Lung (tissue), 12 donors: ENCODE measurements around the gene C3orf70. TPM values are rescaled to one million over a fixed set of nuclear protein-coding genes. Genes with fewer than 3 reads are reported as not detected.

Source experiments
- ATAC-seq: fragments of 200-7000 bp; cut with Tn5 transposase; one replicate; pipeline ENCODE4 v1.9.1; 2020; ENCODE audit warnings: moderate number of reproducible peaks; ENCODE audit not compliant: insufficient read depth, low FRiP score
- DNase-seq, 3 donors: peaks; one replicate each; pipeline ENCODE4 v3.0.0-alpha.2; 2013 to 2017
- H3K27ac ChIP-seq, 2 donors: one replicate each; pipeline ENCODE4 v1.5.1; 2013; ENCODE audit warnings: mild to moderate bottlenecking in 2 of 2, moderate library complexity in 2 of 2, control low read depth in 1 of 2, inconsistent platforms in 1 of 2, low read depth in 1 of 2, low read length in 1 of 2
- H3K27me3 ChIP-seq, 3 donors: one replicate each; pipeline ENCODE4 v1.5.1; 2013; ENCODE audit warnings: low read length in 2 of 3; ENCODE audit not compliant: control insufficient read depth in 3 of 3, insufficient read depth in 3 of 3
- H3K36me3 ChIP-seq, 4 donors: one replicate each; pipeline ENCODE4 v1.5.1; 2013; ENCODE audit warnings: low read length in 4 of 4, mild to moderate bottlenecking in 1 of 4, moderate library complexity in 1 of 4; ENCODE audit not compliant: control insufficient read depth in 4 of 4, insufficient read depth in 4 of 4
- H3K4me1 ChIP-seq, 5 donors: one replicate each; pipeline ENCODE4 v1.5.1; 2013; ENCODE audit warnings: low read length in 5 of 5, mild to moderate bottlenecking in 2 of 5, moderate library complexity in 1 of 5; ENCODE audit not compliant: control insufficient read depth in 5 of 5, insufficient read depth in 5 of 5
- H3K4me3 ChIP-seq: one replicate; pipeline ENCODE4 v1.5.1; 2013; ENCODE audit warnings: mild to moderate bottlenecking, control low read depth, moderate library complexity
- H3K9ac ChIP-seq, 2 donors: one replicate each; pipeline ENCODE4 v1.5.1; 2013; ENCODE audit warnings: low read length in 2 of 2, control low read depth in 1 of 2; ENCODE audit not compliant: insufficient read depth in 1 of 2
- H3K9me3 ChIP-seq, 4 donors: one replicate each; pipeline ENCODE4 v1.5.1; 2013; ENCODE audit warnings: low read length in 3 of 4, mild to moderate bottlenecking in 1 of 4, moderate library complexity in 1 of 4; ENCODE audit not compliant: control insufficient read depth in 4 of 4, insufficient read depth in 3 of 4
- WGBS, 2 donors: extraction: QIAGEN DNeasy Blood & Tissue Kit; methylation state at CpG; one replicate each; pipeline ENCODE4 v1.1.7; 2013; 5-methylcytosine and 5-hydroxymethylcytosine counted together
- polyA plus RNA-seq, 2 donors: library from polyadenylated mRNA; stranded (reverse); fragments of 200-250 nt; gene quantifications; one replicate each; pipeline ENCODE4 v1.2.1, GENCODE V29; 2013
- total RNA-seq, 2 donors: library from RNA; depleted of rRNA in 1 of 2; stranded (reverse); fragments of >200 nt in 1 of 2; gene quantifications; one replicate each; pipeline ENCODE4 v1.2.1, GENCODE V29; 2014 to 2021
- TF ChIP-seq, protein P1 (sequence below): IDR thresholded peaks from 2 replicates; pipeline ENCODE4 v1.5.1; 2012; ENCODE audit warnings: mild to moderate bottlenecking; ENCODE audit errors: control extremely low read depth, extremely low read depth
- donor health status: control.
- donor health status: control.
- donor health status: Bipolar disorder and iron deficiency.
- donor health status: healthy.
- donor health status: DM: yes; HTN: yes; CAD: no.

C3orf70 gene
- total and polyA plus RNA-seq, 4 donors, result 0.45 to 4.9 (median 1.8) TPM

DNA sequence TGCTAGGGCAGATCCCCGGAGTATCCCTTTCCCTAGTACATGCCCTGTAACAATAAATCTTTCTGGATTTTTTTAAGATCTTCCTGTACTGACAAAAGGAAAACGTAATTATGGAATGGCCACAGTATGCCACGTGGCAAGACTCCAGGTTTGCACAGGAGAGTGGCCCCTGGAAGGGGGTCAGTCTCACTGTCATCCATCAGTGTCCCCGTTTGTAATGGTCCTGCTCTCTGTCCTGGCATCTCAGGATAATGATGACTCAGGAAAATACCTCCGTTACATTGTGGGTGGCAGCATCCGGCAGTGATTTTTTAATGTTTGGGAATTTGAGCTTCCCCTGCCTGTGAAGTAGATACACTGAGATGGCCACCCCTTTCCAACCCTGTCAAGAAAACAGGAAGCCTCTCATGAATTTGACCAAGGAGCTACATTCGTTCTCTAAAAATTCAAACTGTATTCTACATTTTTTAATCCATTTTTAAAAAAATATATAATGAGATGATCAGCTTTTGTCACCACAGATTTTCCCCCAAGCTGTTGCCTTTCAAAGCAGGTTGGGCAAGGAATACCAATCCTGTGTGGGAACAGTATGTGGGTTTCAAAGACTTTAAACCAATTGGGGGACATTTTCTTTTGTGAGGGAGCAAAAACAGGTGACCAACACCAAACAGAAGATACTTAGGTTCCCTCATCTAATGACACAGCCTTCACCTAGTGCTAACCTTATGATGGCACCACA lies 110.4 kb downstream of the C3orf70 start:
- Histone ChIP-seq H3K27ac (no peak overlapping the region), H3K4me1 (peaks cover 0 to 10% (median 6%) of the 10 kb centered on the region in 5 donors), H3K27me3 (no peaks in the 10 kb centered on the region), H3K9me3 (peaks cover 0 to 2% (median 0%) of the 10 kb centered on the region in 4 donors), H3K36me3 (peaks cover 0 to 2% (median 0%) of the 10 kb centered on the region in 4 donors), H3K9ac (no peak overlapping the region), H3K4me3 (no peak overlapping the region)
- 72 to 84% methylated on average over 7 of the region's 7 CpGs for WGBS, 2 donors
- TF ChIP-seq, protein P1, sequence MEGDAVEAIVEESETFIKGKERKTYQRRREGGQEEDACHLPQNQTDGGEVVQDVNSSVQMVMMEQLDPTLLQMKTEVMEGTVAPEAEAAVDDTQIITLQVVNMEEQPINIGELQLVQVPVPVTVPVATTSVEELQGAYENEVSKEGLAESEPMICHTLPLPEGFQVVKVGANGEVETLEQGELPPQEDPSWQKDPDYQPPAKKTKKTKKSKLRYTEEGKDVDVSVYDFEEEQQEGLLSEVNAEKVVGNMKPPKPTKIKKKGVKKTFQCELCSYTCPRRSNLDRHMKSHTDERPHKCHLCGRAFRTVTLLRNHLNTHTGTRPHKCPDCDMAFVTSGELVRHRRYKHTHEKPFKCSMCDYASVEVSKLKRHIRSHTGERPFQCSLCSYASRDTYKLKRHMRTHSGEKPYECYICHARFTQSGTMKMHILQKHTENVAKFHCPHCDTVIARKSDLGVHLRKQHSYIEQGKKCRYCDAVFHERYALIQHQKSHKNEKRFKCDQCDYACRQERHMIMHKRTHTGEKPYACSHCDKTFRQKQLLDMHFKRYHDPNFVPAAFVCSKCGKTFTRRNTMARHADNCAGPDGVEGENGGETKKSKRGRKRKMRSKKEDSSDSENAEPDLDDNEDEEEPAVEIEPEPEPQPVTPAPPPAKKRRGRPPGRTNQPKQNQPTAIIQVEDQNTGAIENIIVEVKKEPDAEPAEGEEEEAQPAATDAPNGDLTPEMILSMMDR, result no peak
- ATAC-seq (no peak), DNase-seq (peak in 2 of 3 donors; percentile 2 to 10)

DNA sequence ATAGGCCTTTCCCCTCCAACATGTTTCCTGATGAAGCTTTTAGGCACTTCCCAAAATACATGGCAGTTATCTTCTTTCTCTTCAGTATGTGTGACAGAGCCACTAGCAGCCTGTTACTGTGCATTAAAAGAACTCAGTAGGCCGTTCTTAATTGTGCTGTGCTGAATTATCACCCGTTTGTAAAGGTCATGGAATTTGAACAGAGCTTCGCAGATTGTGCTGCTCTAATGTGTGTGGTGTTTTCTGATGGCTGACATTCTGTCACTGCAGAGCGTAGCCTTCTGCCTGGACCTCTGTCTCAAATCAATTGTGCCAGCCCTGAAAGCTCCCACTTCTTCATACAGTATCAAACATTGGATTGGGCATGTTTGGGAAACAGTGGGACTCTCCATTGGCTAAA lies 111.3 kb downstream of the C3orf70 start:
- Histone ChIP-seq H3K27me3 (no peaks in the 10 kb centered on the region), H3K27ac (no peak overlapping the region), H3K4me1 (peaks cover 0 to 9% (median 3%) of the 10 kb centered on the region in 5 donors), H3K9ac (no peak overlapping the region), H3K4me3 (no peak overlapping the region), H3K9me3 (peaks cover 0 to 3% (median 1%) of the 10 kb centered on the region in 4 donors), H3K36me3 (peaks cover 0 to 2% (median 0%) of the 10 kb centered on the region in 4 donors)
- WGBS, 2 donors, result 96 to 98% methylated on average over 4 of the region's 4 CpGs
- TF ChIP-seq, protein P1, result no peak
- DNase-seq (no peak), ATAC-seq (no peak)

DNA sequence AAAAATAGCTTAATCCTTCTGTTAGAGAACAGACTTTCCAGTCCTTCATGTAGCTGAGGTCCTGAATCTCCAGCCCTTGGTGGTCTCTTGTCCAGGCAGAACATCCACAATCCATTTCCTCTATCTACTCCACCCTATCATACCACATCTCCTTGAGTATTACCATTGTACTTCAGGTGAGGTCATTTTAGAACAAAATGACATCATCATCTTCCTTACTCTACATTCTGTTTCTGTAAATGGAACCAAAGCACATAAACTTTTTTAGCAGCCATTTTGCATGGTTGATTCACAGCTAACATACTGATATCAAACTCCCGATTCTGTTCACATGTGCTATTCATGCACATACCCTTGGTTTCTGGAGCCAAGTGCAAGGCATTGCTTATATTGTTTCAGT lies 112.4 kb downstream of the C3orf70 start:
- Histone ChIP-seq H3K36me3 (peaks cover 0 to 2% (median under 1%) of the 10 kb centered on the region in 4 donors), H3K27ac (no peak overlapping the region), H3K4me1 (peaks cover 0 to 3% (median 0%) of the 10 kb centered on the region in 5 donors), H3K4me3 (no peak overlapping the region), H3K9ac (no peak overlapping the region), H3K9me3 (peaks cover 0 to 3% (median 1%) of the 10 kb centered on the region in 4 donors), H3K27me3 (no peaks in the 10 kb centered on the region)
- TF ChIP-seq, protein P1, result no peak
- ATAC-seq (no peak), DNase-seq (no peak)
- WGBS, 2 donors, result 96 to 97% methylated on average over 1 of the region's 1 CpG
